Measurements from ENCODE around the gene NRARP.

The NRARP gene

GRCh38 chr9:137309368-137310188 is 7.5 kb upstream of the NRARP start:
- Histone ChIP-seq H3K9me3 (ENCODE audit: insufficient read depth, low read depth, low read length) (no peaks in the 10 kb centered on the region), H2AK5ac (ENCODE audit: low read length) (no peak overlapping the region), H3K36me3 (ENCODE audit: control insufficient read depth in 1 of 2, insufficient read depth in 2 of 2, low read length in 2 of 2) (no peaks in the 10 kb centered on the region), H3K14ac (ENCODE audit: low read length) (no peak overlapping the region), H3K79me2 (ENCODE audit: control insufficient read depth, insufficient read depth, low read length, poor library complexity) (no peaks in the 10 kb centered on the region), H4K12ac (ENCODE audit: low read depth, low read length) (no peak overlapping the region), H4K8ac (ENCODE audit: low read depth, low read length) (no peak overlapping the region), H3K4ac (ENCODE audit: low read depth, low read length) (no peak overlapping the region), H3K9ac (ENCODE audit: low read length) (no peak overlapping the region), H3K79me1 (ENCODE audit: low read length) (no peaks in the 10 kb centered on the region), H2BK12ac (ENCODE audit: low read length) (no peak overlapping the region), H3K4me3 (ENCODE audit: low read depth, low read length) (no peak overlapping the region), H2AFZ (ENCODE audit: insufficient read depth, low read length, poor library complexity) (no peak overlapping the region), H4K91ac (ENCODE audit: low read depth, low read length) (no peak overlapping the region), H2BK5ac (ENCODE audit: low read depth, low read length, poor library complexity) (no peak overlapping the region), H3K27me3 (ENCODE audit: insufficient read depth, low read length) (no peaks in the 10 kb centered on the region), H3K4me2 (ENCODE audit: low read length) (no peak overlapping the region), H2BK120ac (ENCODE audit: insufficient read depth, low read length, poor library complexity) (no peak overlapping the region), H3K23ac (ENCODE audit: low read length) (no peak overlapping the region), H3K27ac (ENCODE audit: low read depth, low read length) (no peak overlapping the region), H3K18ac (ENCODE audit: low read length) (no peak overlapping the region), H3K4me1 (ENCODE audit: control insufficient read depth in 1 of 2, insufficient read depth in 2 of 2, low read length in 2 of 2) (peaks cover 0 to 9% of the 10 kb centered on the region in 2 experiments)
- no CpG with 5 or more reads among the region's 15 CpGs for WGBS (ENCODE audit: extremely low coverage, insufficient coverage, insufficient read length)
- DNase-seq = no peak

GRCh38 chr9:137308057-137308619 is 6.1 kb upstream of the NRARP start:
- no peak for DNase-seq
- Histone ChIP-seq H3K36me3 (ENCODE audit: control insufficient read depth in 1 of 2, insufficient read depth in 2 of 2, low read length in 2 of 2) (no peaks in the 10 kb centered on the region), H3K27ac (ENCODE audit: low read depth, low read length) (no peak overlapping the region), H3K23ac (ENCODE audit: low read length) (no peak overlapping the region), H3K4me3 (ENCODE audit: low read depth, low read length) (no peak overlapping the region), H2BK120ac (ENCODE audit: insufficient read depth, low read length, poor library complexity) (no peak overlapping the region), H4K8ac (ENCODE audit: low read depth, low read length) (no peak overlapping the region), H3K18ac (ENCODE audit: low read length) (no peak overlapping the region), H3K4ac (ENCODE audit: low read depth, low read length) (no peak overlapping the region), H4K91ac (ENCODE audit: low read depth, low read length) (no peak overlapping the region), H3K79me1 (ENCODE audit: low read length) (no peaks in the 10 kb centered on the region), H4K12ac (ENCODE audit: low read depth, low read length) (no peak overlapping the region), H3K9me3 (ENCODE audit: insufficient read depth, low read depth, low read length) (no peaks in the 10 kb centered on the region), H2AFZ (ENCODE audit: insufficient read depth, low read length, poor library complexity) (no peak overlapping the region), H3K9ac (ENCODE audit: low read length) (no peak overlapping the region), H3K14ac (ENCODE audit: low read length) (no peak overlapping the region), H3K79me2 (ENCODE audit: control insufficient read depth, insufficient read depth, low read length, poor library complexity) (no peaks in the 10 kb centered on the region), H2BK5ac (ENCODE audit: low read depth, low read length, poor library complexity) (no peak overlapping the region), H2BK12ac (ENCODE audit: low read length) (no peak overlapping the region), H3K4me1 (ENCODE audit: control insufficient read depth in 1 of 2, insufficient read depth in 2 of 2, low read length in 2 of 2) (peaks cover 0 to 7% of the 10 kb centered on the region in 2 experiments), H3K4me2 (ENCODE audit: low read length) (no peak overlapping the region), H2AK5ac (ENCODE audit: low read length) (no peak overlapping the region), H3K27me3 (ENCODE audit: insufficient read depth, low read length) (no peaks in the 10 kb centered on the region)
- no CpG with 5 or more reads among the region's 20 CpGs for WGBS (ENCODE audit: extremely low coverage, insufficient coverage, insufficient read length)

GRCh38 chr9:137307255-137308056 is 5.4 kb upstream of the NRARP start:
- Histone ChIP-seq H2AK5ac (ENCODE audit: low read length) (no peak overlapping the region), H3K79me2 (ENCODE audit: control insufficient read depth, insufficient read depth, low read length, poor library complexity) (no peaks in the 10 kb centered on the region), H3K4me2 (ENCODE audit: low read length) (no peak overlapping the region), H2BK12ac (ENCODE audit: low read length) (no peak overlapping the region), H3K27me3 (ENCODE audit: insufficient read depth, low read length) (peaks cover 5% of the 10 kb centered on the region), H2BK5ac (ENCODE audit: low read depth, low read length, poor library complexity) (no peak overlapping the region), H3K36me3 (ENCODE audit: control insufficient read depth in 1 of 2, insufficient read depth in 2 of 2, low read length in 2 of 2) (no peaks in the 10 kb centered on the region), H2AFZ (ENCODE audit: insufficient read depth, low read length, poor library complexity) (no peak overlapping the region), H3K9me3 (ENCODE audit: insufficient read depth, low read depth, low read length) (no peaks in the 10 kb centered on the region), H3K18ac (ENCODE audit: low read length) (no peak overlapping the region), H3K9ac (ENCODE audit: low read length) (no peak overlapping the region), H4K91ac (ENCODE audit: low read depth, low read length) (no peak overlapping the region), H3K79me1 (ENCODE audit: low read length) (peaks cover under 1% of the 10 kb centered on the region), H3K23ac (ENCODE audit: low read length) (no peak overlapping the region), H2BK120ac (ENCODE audit: insufficient read depth, low read length, poor library complexity) (no peak overlapping the region), H3K4me3 (ENCODE audit: low read depth, low read length) (no peak overlapping the region), H4K12ac (ENCODE audit: low read depth, low read length) (no peak overlapping the region), H3K4ac (ENCODE audit: low read depth, low read length) (no peak overlapping the region), H4K8ac (ENCODE audit: low read depth, low read length) (no peak overlapping the region), H3K27ac (ENCODE audit: low read depth, low read length) (no peak overlapping the region), H3K4me1 (ENCODE audit: control insufficient read depth in 1 of 2, insufficient read depth in 2 of 2, low read length in 2 of 2) (peaks cover 4 to 11% of the 10 kb centered on the region in 2 experiments), H3K14ac (ENCODE audit: low read length) (no peak overlapping the region)
- DNase-seq = no peak
- WGBS (ENCODE audit: extremely low coverage, insufficient coverage, insufficient read length) = no CpG with 5 or more reads among the region's 30 CpGs

DNA sequence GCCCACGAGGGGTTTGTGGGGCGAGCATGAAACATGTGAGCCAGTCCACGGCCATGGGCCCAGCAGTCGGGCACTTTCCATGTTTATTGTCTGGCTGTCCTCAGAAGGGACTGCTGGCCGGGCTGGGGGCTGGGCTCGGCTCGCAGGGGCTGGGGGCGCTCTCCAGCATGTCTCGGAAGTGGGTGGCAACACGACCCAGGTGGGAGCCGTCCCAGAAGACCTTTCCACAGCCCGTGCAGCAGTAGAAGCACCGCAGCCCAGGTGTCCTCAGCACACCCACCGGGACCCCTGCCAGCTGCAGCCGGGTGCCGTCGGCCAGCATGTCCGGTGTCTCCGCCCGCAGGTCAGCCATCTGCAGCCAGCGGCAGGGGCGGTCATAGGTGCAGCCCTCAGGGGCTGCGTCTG is 4.8 kb upstream of the NRARP start:
- Histone ChIP-seq H4K91ac (ENCODE audit: low read depth, low read length) (no peak overlapping the region), H2BK5ac (ENCODE audit: low read depth, low read length, poor library complexity) (no peak overlapping the region), H4K12ac (ENCODE audit: low read depth, low read length) (no peak overlapping the region), H3K4me3 (ENCODE audit: low read depth, low read length) (no peak overlapping the region), H3K4me2 (ENCODE audit: low read length) (no peak overlapping the region), H3K36me3 (ENCODE audit: control insufficient read depth in 1 of 2, insufficient read depth in 2 of 2, low read length in 2 of 2) (no peaks in the 10 kb centered on the region), H3K27me3 (ENCODE audit: insufficient read depth, low read length) (peaks cover 5% of the 10 kb centered on the region), H2BK12ac (ENCODE audit: low read length) (no peak overlapping the region), H3K9ac (ENCODE audit: low read length) (no peak overlapping the region), H3K79me1 (ENCODE audit: low read length) (peaks cover 2% of the 10 kb centered on the region), H3K27ac (ENCODE audit: low read depth, low read length) (no peak overlapping the region), H2AFZ (ENCODE audit: insufficient read depth, low read length, poor library complexity) (no peak overlapping the region), H4K8ac (ENCODE audit: low read depth, low read length) (no peak overlapping the region), H3K79me2 (ENCODE audit: control insufficient read depth, insufficient read depth, low read length, poor library complexity) (no peaks in the 10 kb centered on the region), H3K4ac (ENCODE audit: low read depth, low read length) (no peak overlapping the region), H3K18ac (ENCODE audit: low read length) (no peak overlapping the region), H3K23ac (ENCODE audit: low read length) (no peak overlapping the region), H3K4me1 (ENCODE audit: control insufficient read depth in 1 of 2, insufficient read depth in 2 of 2, low read length in 2 of 2) (peaks cover 4 to 11% of the 10 kb centered on the region in 2 experiments), H3K14ac (ENCODE audit: low read length) (no peak overlapping the region), H3K9me3 (ENCODE audit: insufficient read depth, low read depth, low read length) (no peaks in the 10 kb centered on the region), H2BK120ac (ENCODE audit: insufficient read depth, low read length, poor library complexity) (no peak overlapping the region), H2AK5ac (ENCODE audit: low read length) (no peak overlapping the region)
- DNase-seq = peak; percentile 45 to 62
- WGBS (ENCODE audit: extremely low coverage, insufficient coverage, insufficient read length) = no CpG with 5 or more reads among the region's 23 CpGs

All from trophoblast cell (in vitro differentiated cells and primary cell).